HEK293T (cell line): ENCODE results near the gene PREB.

Experiments
- CTCF ChIA-PET: fragments of 350-600 bp; formaldehyde crosslinking; extraction: SDS; loops from one replicate; lab custom pipeline; 2021; ENCODE audit warnings: antibody characterized with exemption, inconsistent platforms; lab: Yijun Ruan, JAX
- POLR2A ChIA-PET: fragments of 350-600 bp; formaldehyde crosslinking; extraction: SDS; loops from one replicate; lab custom pipeline; 2020; ENCODE audit warnings: antibody characterized with exemption, inconsistent platforms; lab: Yijun Ruan, JAX
- DNase-seq: peaks from one replicate; pipeline ENCODE4 v3.0.0; 2012; ENCODE audit warnings: mixed read lengths; ENCODE audit errors: extremely low spot score
- ARNT ChIP-seq: fragments of 450-650 bp; IDR thresholded peaks from 2 replicates; pipeline ENCODE4 v1.6.1; 2017; ENCODE audit warnings: mild to moderate bottlenecking
- BHLHE40 ChIP-seq: fragments of 450-650 bp; IDR thresholded peaks from 2 replicates; pipeline ENCODE4 v1.6.1; 2016; ENCODE audit warnings: mild to moderate bottlenecking, moderate library complexity, borderline replicate concordance
- CTBP1 ChIP-seq: fragments of 450-650 bp; IDR thresholded peaks from 2 replicates; pipeline ENCODE4 v1.6.1; 2016; ENCODE audit warnings: borderline replicate concordance
- ELF4 ChIP-seq: fragments of 450-650 bp; IDR thresholded peaks from 2 replicates; pipeline ENCODE4 v1.6.1; 2017; ENCODE audit warnings: antibody characterized with exemption
- FOXA1 ChIP-seq: fragments of 450-650 bp; IDR thresholded peaks from 2 replicates; pipeline ENCODE4 v1.6.1; 2016; ENCODE audit warnings: mild to moderate bottlenecking
- FOXK2 ChIP-seq: fragments of 450-650 bp; IDR thresholded peaks from 2 replicates; pipeline ENCODE4 v1.6.1; 2016; ENCODE audit warnings: mild to moderate bottlenecking
- FOXM1 ChIP-seq: fragments of 450-650 bp; IDR thresholded peaks from 2 replicates; pipeline ENCODE4 v1.6.1; 2017; ENCODE audit warnings: mild to moderate bottlenecking, borderline replicate concordance
- HDGF ChIP-seq: fragments of 450-650 bp; IDR thresholded peaks from 2 replicates; pipeline ENCODE4 v1.6.1; 2017; ENCODE audit warnings: antibody characterized with exemption, borderline replicate concordance
- L3MBTL2 ChIP-seq: fragments of 450-650 bp; conservative IDR thresholded peaks from 2 replicates; pipeline ENCODE4 v1.6.1; 2016; ENCODE audit warnings: mild to moderate bottlenecking
- LEF1 ChIP-seq: fragments of 450-650 bp; IDR thresholded peaks from 2 replicates; pipeline ENCODE4 v1.6.1; 2017; ENCODE audit warnings: mild to moderate bottlenecking, borderline replicate concordance
- NFRKB ChIP-seq: fragments of 450-650 bp; IDR thresholded peaks from 2 replicates; pipeline ENCODE4 v1.6.1; 2016; ENCODE audit warnings: mild to moderate bottlenecking, moderate library complexity
- SP1 ChIP-seq: fragments of 450-650 bp; IDR thresholded peaks from 2 replicates; pipeline ENCODE4 v1.6.1; 2017
- SUZ12 ChIP-seq: fragments of 450-650 bp; IDR thresholded peaks from 2 replicates; pipeline ENCODE4 v1.6.1; 2016; ENCODE audit warnings: mild to moderate bottlenecking
- TARDBP ChIP-seq: fragments of 450-650 bp; IDR thresholded peaks from 2 replicates; pipeline ENCODE4 v1.6.1; 2016
- ZNF384 ChIP-seq: fragments of 450-650 bp; IDR thresholded peaks from 2 replicates; pipeline ENCODE4 v1.6.1; 2016
- TF ChIP-seq, protein P1 (sequence below): fragments of 450-650 bp; IDR thresholded peaks from 2 replicates; pipeline ENCODE4 v1.6.1; 2016

The PREB gene

DNA sequence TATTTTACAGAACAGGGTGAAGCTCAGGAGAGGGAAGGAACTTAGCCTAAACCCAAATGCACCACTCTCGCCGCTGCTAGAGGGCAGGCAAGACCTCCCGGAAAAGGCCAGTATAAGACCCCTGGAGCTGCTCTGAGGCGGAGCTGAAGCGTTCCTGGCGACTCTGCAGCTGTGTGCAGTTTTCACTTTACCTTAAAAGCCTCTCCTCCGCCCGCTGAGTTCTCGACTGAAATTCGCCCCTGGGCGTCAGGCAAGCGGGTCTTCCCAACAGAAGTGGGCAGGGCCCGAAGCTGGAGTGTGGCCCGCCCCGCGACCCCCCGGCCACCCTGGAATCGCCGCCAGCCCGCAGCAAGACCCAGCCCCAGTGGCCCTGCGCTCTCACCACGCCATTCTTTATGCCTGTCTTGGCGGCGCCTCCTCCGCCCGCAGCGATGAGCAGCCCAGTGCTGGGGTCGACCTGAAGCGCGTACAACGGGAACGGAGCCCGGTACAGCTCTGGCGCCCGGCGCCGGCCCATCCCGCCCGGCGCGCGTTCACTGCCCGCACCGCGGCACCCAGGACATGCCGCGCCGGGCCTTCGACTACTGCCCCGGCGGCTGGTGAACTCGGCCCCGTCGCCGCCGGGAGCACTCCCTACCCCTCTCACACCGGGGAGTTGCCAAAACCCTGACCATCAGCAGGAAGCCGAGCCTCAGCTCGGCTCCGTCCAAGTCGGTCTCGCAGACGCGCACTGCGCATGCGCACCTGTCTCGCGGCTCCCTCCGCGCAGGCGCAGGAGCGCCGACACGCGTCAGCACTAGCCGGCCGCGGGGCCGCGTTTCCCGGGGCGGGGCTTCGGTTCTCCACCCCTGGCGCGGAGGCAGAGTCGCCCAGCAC lies at the start of gene PREB:
PREB (minus strand) TSS at position 732 of the 876 bp plus-strand sequence; CDS start at position 517, 215 bp downstream.
- DNase-seq: peak; percentile 100
- TF ChIP-seq CTBP1: no peak
- no peak for TF ChIP-seq ELF4
- TF ChIP-seq FOXA1: no peak
- no peak for TF ChIP-seq FOXK2
- no peak for TF ChIP-seq NFRKB
- no peak for TF ChIP-seq FOXM1
- no peak for TF ChIP-seq ARNT
- no peak for TF ChIP-seq TARDBP
- no peak for TF ChIP-seq BHLHE40
- TF ChIP-seq ZNF384: no peak
- TF ChIP-seq SUZ12: no peak
- TF ChIP-seq SP1: no peak
- no peak for TF ChIP-seq HDGF
- ChIA-PET POLR2A (interaction anchor here (0.7 to 2.9 kb wide), 9 partner anchors 10 to 83 kb away, joined by 3 to 42 read pairs (median 3); partner anchors contain the start of genes ABHD1, AGBL5 and TCF23), CTCF (interaction anchor here (0.7 to 1.1 kb wide), 5 partner anchors 17 to 169 kb away, joined by 3 to 5 read pairs (median 3); no protein-coding TSS in a partner anchor)

- TF ChIP-seq TARDBP (no peak), L3MBTL2 (no peak), FOXM1 (no peak), CTBP1 (no peak), ZNF384 (no peak), FOXK2 (no peak), NFRKB (no peak), LEF1 (no peak), SP1 (no peak), FOXA1 (no peak), HDGF (no peak), ELF4 (no peak), BHLHE40 (no peak), SUZ12 (no peak), ARNT (no peak)
- TF ChIP-seq, protein P1, sequence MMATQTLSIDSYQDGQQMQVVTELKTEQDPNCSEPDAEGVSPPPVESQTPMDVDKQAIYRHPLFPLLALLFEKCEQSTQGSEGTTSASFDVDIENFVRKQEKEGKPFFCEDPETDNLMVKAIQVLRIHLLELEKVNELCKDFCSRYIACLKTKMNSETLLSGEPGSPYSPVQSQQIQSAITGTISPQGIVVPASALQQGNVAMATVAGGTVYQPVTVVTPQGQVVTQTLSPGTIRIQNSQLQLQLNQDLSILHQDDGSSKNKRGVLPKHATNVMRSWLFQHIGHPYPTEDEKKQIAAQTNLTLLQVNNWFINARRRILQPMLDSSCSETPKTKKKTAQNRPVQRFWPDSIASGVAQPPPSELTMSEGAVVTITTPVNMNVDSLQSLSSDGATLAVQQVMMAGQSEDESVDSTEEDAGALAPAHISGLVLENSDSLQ: no peak
- DNase-seq: no peak
- POLR2A ChIA-PET: no interaction called here
- CTCF ChIA-PET: no interaction called here
Measured at GRCh38 chr2:27184115-27184514, 49.7 kb upstream of the PREB start.

GRCh38 chr2:27182346-27182745 lies 47.9 kb upstream of the PREB start:
- CTCF ChIA-PET: interaction anchor here (0.6 kb wide), 1 partner anchor 1384 kb away, joined by 3 read pairs; no protein-coding TSS in a partner anchor
- TF ChIP-seq ARNT: no peak
- TF ChIP-seq FOXM1: no peak
- no peak for TF ChIP-seq SP1
- no peak for TF ChIP-seq SUZ12
- no peak for TF ChIP-seq FOXK2
- TF ChIP-seq NFRKB: no peak
- TF ChIP-seq FOXA1: no peak
- no peak for TF ChIP-seq TARDBP
- no peak for DNase-seq
- POLR2A ChIA-PET: no interaction called here

DNA sequence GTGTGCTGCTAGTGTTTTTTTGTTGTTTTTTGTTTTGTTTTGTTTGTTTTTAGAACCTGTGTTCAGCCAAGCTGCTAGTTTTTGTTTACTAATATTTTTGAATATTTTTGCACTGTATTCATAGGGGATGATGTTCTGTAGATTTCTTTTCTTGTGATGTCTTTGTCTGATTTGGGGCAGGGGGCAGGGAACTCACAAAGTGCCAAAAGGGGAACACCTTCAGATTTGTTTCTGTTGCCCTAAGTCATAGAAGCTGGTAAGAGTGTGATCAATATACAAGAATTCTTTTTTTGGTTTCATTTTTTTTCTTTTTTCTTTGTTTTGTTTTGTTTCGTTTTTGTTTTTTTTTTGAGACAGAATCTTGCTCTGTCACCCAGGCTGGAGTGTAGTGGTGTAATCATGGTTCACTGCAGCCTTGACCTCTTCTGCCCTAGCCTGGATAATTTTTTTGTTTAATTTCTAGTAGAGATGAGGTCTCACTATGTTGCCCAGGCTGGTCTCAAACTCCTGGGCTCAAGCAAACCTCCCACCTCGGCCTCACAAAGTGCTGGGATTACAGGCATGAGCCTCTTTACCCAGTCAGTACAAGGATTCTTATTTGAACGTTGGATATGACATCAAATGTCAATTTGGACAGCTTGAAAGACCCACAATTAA lies 45.0 kb upstream of the PREB start:
- TF ChIP-seq FOXA1: no peak
- TF ChIP-seq FOXM1: no peak
- TF ChIP-seq SUZ12: no peak
- no peak for TF ChIP-seq ARNT
- no peak for TF ChIP-seq ELF4
- TF ChIP-seq BHLHE40: no peak
- TF ChIP-seq, protein P1: no peak
- no peak for TF ChIP-seq TARDBP
- TF ChIP-seq FOXK2: no peak
- no peak for TF ChIP-seq SP1
- TF ChIP-seq ZNF384: no peak
- CTCF ChIA-PET: interaction anchor here (0.6 to 1.1 kb wide), 2 partner anchors 10 to 13 kb away, joined by 3 to 4 read pairs; no protein-coding TSS in a partner anchor
- DNase-seq: no peak
- POLR2A ChIA-PET: no interaction called here

DNA sequence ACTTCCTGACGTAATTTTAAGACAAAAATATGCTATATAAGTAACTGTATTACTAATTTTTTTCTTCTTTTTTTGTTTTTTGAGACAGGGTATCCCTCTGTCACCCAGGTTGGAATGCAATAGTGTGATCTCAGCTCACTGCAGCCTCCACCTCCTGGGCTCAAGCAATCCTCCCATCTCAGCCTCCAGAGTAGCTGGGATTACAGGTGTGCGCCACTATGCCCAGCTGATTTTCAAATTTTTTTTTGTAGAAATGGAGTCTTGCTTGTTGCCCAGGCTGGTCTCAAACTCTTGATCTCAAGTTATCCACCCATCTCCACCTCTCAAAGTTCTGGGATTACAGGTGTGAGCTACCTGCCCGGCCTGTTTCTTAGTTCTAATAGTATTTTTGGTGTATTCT lies 44.0 kb upstream of the PREB start:
- ChIA-PET POLR2A (interaction anchor here (0.6 kb wide), 1 partner anchor 398 kb away, joined by 3 read pairs; no protein-coding TSS in a partner anchor), CTCF (interaction anchor here (0.7 kb wide), 1 partner anchor 9 kb away, joined by 3 read pairs; no protein-coding TSS in a partner anchor)
- TF ChIP-seq SP1: no peak
- no peak for TF ChIP-seq TARDBP
- TF ChIP-seq ARNT: no peak
- TF ChIP-seq ZNF384: no peak
- TF ChIP-seq ELF4: no peak
- DNase-seq: no peak
